DND-41 (cell line): ENCODE data around the gene CPXM2.

Source experiments
- EZH2 ChIP-seq: IDR thresholded peaks from 3 replicates; pipeline ENCODE4 v1.6.1; 2012; ENCODE audit warnings: borderline replicate concordance, low read depth, mild to moderate bottlenecking, moderate library complexity, low read length, inconsistent platforms; ENCODE audit not compliant: severe bottlenecking
- TF ChIP-seq, protein P1 (sequence below): IDR thresholded peaks from 2 replicates; pipeline ENCODE4 v1.5.1; 2012; ENCODE audit warnings: borderline replicate concordance, low read length, moderate library complexity, mild to moderate bottlenecking; ENCODE audit not compliant: poor library complexity, severe bottlenecking; ENCODE audit errors: extremely low read depth

GRCh38 chr10:123766761-123767160 lies 124.8 kb downstream of the CPXM2 start:
- TF ChIP-seq, protein P1, sequence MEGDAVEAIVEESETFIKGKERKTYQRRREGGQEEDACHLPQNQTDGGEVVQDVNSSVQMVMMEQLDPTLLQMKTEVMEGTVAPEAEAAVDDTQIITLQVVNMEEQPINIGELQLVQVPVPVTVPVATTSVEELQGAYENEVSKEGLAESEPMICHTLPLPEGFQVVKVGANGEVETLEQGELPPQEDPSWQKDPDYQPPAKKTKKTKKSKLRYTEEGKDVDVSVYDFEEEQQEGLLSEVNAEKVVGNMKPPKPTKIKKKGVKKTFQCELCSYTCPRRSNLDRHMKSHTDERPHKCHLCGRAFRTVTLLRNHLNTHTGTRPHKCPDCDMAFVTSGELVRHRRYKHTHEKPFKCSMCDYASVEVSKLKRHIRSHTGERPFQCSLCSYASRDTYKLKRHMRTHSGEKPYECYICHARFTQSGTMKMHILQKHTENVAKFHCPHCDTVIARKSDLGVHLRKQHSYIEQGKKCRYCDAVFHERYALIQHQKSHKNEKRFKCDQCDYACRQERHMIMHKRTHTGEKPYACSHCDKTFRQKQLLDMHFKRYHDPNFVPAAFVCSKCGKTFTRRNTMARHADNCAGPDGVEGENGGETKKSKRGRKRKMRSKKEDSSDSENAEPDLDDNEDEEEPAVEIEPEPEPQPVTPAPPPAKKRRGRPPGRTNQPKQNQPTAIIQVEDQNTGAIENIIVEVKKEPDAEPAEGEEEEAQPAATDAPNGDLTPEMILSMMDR, result no peak
- TF ChIP-seq EZH2, result no peak
